Esophagus mucosa (tissue), 1 donor: ENCODE results near the gene EPN2. TPM values are rescaled to one million over a fixed set of nuclear protein-coding genes. Genes with fewer than 3 reads are reported as not detected.
"Not testable (repeated sequence)": the region's sequence is repeated elsewhere in the genome, so short reads cannot be mapped to it uniquely, and the experiment has no call there.

ENCODE experiments used
- ATAC-seq: fragments of 200-7000 bp; cut with Tn5 transposase; one replicate; pipeline ENCODE4 v1.9.1; 2020
- total RNA-seq: library from RNA; stranded (reverse); gene quantifications from one replicate; pipeline ENCODE4 v1.2.4, GENCODE V29; 2023
- donor health status: DM: yes; HTN: yes; CAD: no.

Gene EPN2
- total RNA-seq, 1 donor from 2014 or later = 68.3 TPM

- ATAC-seq = no peak
Observed at GRCh38 chr17:19269641-19270040, 32.5 kb downstream of the EPN2 start.

GRCh38 chr17:19270347-19270703 is 33.2 kb downstream of the EPN2 start:
- no peak for ATAC-seq

DNA sequence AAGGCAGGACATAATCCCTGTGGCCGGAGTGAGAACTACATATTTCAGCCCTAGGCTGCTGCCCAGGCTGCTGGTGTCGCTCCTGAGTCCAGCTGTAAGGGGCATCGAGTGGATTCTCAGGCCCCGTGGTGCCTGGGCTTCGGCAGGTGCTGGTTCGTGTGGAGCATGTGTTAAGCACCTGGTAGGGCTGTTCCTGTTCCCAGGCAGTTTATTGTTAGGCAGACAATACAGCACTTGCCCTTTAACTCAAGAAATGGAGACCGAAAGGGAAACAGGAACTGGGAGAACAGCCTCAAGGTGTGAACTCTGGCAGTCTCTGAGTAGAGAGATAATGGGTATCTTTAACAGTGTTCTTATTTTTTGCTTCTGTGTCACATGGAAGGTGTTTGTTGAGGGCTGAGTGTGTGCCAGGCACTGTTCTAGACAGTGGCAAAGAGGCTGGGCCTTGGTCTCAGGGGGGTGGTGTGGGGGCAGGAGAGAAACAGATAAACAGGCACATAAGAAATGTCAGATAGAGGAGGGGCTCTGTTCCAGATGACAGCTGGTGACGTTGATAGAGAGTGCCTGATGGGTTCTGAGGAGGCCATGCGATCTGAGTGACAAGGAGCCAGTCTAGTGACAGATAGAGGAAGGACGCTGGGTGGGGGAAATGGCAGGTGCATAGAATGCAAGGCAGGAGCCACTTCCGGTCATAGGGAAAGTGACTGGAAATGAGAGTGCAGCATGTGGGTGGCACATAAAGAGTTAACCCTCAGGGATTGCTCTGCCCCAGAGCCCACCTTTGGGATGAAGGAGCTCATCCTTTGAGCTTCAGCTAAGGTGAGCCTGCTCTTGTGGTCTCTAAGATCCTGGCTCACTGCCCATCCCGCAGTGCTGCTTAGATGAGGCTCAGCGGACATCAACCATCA is 33.8 kb downstream of the EPN2 start:
- no peak for ATAC-seq

DNA sequence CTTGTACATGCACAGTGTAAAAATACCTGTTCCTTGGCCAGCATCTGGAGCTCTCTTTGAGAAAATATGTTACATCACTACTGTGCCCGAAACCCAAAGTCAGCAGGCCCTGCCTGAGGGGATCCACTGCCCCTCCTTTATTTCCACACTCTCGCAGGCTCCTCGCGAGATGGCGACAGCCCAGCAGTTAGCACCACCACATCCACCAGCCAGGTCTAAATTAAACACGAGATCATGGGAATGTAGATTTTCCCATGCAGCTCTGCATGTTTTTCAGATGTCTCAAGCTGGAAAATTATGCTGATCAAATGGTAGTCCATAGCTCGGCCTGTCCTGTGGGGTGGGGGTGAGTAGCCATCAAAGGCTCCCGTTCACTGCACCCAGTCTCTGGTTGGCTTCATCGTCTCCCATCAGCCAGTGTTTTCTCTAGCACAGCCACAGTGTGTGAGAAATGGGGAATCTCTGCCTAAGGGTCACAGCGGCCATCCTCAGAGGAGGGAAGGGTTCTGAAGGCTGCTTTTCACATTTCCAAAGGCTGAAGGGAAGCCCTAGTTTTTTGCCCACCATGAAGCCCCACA is 34.7 kb downstream of the EPN2 start:
- no peak for ATAC-seq

- ATAC-seq = no peak
Observed at GRCh38 chr17:19273731-19274130, 36.6 kb downstream of the EPN2 start.

DNA sequence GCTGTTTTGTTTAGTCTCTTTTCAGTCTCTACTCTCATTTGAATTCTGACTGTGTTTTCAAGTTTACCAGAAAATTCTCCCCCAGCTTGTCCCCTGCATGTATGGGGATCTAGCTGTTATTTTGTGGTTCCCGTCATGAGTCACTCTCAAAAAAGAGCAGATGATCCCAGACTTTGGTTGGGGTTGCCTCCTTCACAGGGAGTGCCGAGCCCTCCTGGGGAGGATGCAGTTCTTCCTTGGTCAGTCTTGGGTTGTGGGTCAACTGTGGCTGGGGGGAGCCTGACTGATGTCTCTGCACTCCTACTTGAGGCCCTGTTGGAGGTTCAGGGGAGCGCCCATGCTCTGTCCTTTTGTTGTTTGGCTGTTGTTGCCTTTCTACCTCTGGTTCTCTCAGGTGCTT is 37.7 kb downstream of the EPN2 start:
- ATAC-seq = no peak

GRCh38 chr17:19275457-19276127 is 38.4 kb downstream of the EPN2 start:
- ATAC-seq = no peak

- not testable (repeated sequence) for ATAC-seq
Observed at GRCh38 chr17:19278284-19278683, 41.1 kb downstream of the EPN2 start.

- ATAC-seq = no peak
Observed at GRCh38 chr17:19278729-19279128, 41.6 kb downstream of the EPN2 start.

DNA sequence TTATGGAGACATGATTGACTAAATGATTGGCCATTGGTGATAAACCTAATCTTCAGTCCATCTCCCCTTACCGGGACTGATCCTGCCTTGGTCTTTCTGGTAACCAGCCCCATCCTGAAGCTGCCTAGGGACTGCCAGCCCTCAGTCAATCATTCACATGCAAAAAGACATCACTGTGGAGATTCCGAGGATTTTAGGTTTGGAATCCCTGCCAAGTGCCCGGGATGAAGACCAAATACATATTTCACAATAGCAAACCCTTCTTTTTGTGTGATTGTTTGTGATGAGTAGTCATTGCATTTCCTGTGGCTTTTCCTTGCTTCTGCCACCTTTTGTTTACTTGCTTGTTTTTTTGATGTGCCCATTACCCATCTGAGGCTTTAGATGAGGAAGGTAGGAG is 44.0 kb downstream of the EPN2 start:
- ATAC-seq = no peak

GRCh38 chr17:19284005-19284959 is 47.1 kb downstream of the EPN2 start:
- ATAC-seq = peak; percentile 59

- no peak for ATAC-seq
Observed at GRCh38 chr17:19285213-19285900, 48.2 kb downstream of the EPN2 start.

- ATAC-seq = no peak
Observed at GRCh38 chr17:19286751-19287341, 49.7 kb downstream of the EPN2 start.

- no peak for ATAC-seq
Observed at GRCh38 chr17:19287651-19288050, 50.5 kb downstream of the EPN2 start.

DNA sequence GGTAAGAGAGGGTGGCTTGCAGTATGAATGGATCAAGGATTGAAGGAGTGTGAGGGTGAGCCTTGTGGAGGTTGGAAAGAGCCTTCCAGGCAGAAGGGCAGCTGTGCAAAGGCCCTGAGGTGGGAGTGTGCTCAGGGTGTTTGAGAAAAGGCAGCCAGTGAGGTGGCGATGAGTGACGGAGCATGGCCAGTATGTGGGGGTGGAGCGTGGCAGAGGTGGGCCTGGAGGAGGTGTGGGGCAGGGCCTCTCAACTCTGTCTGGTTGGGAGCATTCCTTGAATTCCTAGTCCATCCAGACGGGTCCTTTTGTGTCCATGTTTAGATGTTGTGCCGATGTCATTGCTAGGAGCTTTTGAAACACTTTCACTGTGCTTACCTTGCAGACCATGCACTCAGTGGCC is 51.3 kb downstream of the EPN2 start:
- ATAC-seq = no peak

DNA sequence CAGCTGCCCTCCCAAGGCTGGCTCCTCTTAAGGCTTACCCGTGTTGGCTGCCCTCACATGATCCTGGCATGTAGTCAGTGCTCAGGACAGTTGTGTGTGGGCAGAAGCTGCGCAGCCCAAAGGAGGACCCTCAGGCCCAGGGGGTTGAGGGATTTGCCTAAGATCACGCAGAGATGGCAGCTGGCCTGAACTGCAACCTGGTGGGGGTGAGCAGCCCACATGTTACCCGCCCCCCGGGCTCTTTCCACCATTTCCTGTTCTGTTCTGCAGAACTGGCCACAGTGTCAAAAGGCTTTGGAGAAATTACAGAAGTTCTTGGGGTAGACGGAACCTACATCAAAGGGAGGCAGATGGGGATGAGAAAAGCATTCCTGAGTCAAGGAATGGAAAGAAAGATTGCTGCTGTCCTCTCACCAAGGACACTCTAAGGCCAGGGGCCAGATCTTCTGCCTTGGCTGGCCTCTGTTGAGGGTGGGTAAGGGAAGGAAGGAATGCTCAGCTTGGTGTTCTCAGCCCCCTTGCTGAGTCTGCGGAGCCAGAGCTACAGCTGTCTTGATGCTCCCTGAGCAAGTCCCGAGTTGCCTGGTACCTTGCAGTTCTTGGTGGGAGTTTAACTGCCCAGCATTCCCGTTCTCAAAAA is 53.0 kb downstream of the EPN2 start:
- no peak for ATAC-seq

GRCh38 chr17:19291646-19292376 is 54.6 kb downstream of the EPN2 start:
- peak; percentile 53 for ATAC-seq

DNA sequence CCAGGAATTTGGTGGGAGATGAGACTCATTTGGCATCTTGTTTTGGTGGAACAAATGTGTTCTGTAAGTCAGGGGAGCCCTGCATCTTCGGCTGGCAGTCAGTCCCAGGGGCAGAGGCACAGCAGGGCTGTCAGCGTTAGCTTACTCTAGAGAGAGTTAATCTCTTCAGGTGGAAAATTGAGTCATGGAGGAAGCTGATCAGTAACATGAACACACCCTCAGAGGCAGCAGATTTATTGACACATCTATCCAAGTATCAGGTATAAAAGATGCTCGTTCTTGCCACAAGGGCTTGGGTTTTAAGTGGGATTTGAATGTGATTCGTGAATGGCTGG is 55.2 kb downstream of the EPN2 start:
- ATAC-seq = peak; percentile 89

- ATAC-seq = no peak
Observed at GRCh38 chr17:19294443-19294842, 57.3 kb downstream of the EPN2 start.

DNA sequence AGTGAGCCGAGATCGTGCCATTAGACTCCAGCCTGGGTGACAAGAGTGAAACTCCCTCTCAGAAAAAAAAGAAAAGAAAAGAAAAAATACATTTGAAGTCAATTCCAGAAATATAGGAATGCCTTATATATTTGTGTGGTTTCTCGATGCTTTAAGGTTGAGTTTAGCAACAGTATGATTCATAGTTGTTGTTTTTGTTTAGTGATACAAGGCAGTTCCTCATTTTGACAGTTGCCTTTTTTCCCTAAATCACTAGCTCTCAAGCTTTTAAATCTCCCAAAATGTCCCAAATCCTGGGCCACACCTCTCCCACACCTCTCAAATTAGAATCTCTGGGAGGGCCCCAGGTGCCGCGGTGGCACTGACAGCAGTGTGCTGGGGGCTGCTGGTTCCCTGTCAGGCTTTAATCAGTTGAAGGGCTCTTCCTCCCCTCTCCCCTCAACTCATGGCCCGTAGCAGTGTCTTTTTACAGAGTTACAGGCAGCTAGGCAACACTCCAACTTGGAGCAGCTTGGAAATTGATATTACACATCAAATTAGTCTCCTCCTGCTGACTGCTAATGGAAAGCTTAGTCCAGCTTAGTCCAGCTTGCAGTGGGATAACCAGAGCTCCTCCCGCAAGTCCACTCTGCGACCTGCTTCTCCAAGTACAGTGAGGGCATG is 58.4 kb downstream of the EPN2 start:
- ATAC-seq = no peak
